HG03103 (cell line): ENCODE results near the gene FYB1.

Source experiments
- ATAC-seq: cut with Tn5 transposase; IDR thresholded peaks from one replicate; pipeline ENCODE4 v1.9.1; 2021; ENCODE audit warnings: low read depth; ENCODE audit not compliant: unreplicated experiment

FYB1 gene

DNA sequence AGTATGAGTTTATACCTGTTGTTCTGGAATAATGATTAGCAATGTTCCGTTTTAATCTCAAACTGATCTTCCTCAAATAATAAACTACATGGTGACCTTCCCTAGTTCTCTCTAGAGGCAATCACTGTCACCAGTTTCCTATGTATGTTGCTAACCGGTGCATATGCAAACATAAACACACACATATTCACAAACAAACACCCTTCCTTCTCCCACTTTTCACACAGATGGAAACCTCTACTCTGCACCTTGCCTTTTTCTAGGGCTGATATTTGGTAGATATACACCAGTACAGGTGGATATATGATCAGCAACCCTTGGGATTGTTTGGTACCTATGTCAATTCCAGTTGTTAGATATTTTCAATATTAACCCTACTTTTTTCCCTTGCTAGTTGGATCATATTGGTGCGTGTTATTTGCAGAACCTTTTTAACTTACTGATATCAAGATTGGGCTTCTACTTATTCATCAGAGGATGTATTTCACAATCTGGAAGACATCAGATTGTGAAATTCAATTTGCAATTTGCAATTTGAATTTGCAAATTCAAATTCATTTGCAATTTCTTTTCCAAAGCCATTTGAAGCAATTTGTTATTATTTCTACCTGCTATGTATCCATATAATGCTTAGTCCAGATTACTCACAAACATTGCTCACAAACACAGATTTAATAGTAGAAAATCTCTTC is 12.6 kb downstream of the FYB1 start:
- no peak for ATAC-seq

DNA sequence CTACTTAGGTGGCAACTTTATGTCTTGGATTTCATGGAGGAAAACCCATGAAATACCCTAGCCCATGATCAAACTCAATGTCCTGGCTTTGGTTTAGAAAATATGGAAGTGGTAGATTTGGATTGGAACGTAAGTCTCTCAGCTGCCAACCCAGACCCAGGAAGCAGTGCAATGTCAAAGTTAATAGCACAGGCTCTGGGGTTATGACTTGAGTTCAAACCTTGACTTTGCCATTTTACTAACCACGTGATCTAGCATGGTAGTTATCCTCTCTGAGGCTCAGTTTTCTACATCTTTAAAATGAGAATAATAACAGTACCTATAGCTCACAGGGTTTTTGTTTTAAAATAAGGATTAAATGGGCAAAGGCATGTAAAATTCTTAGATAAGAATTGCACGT is 13.8 kb downstream of the FYB1 start:
- ATAC-seq: no peak

- no peak for ATAC-seq
Observed at GRCh38 chr5:39203951-39204350, 15.4 kb downstream of the FYB1 start.

- no peak for ATAC-seq
Observed at GRCh38 chr5:39203275-39203922, 16.0 kb downstream of the FYB1 start.

- no peak for ATAC-seq
Observed at GRCh38 chr5:39202597-39203274, 16.6 kb downstream of the FYB1 start.

DNA sequence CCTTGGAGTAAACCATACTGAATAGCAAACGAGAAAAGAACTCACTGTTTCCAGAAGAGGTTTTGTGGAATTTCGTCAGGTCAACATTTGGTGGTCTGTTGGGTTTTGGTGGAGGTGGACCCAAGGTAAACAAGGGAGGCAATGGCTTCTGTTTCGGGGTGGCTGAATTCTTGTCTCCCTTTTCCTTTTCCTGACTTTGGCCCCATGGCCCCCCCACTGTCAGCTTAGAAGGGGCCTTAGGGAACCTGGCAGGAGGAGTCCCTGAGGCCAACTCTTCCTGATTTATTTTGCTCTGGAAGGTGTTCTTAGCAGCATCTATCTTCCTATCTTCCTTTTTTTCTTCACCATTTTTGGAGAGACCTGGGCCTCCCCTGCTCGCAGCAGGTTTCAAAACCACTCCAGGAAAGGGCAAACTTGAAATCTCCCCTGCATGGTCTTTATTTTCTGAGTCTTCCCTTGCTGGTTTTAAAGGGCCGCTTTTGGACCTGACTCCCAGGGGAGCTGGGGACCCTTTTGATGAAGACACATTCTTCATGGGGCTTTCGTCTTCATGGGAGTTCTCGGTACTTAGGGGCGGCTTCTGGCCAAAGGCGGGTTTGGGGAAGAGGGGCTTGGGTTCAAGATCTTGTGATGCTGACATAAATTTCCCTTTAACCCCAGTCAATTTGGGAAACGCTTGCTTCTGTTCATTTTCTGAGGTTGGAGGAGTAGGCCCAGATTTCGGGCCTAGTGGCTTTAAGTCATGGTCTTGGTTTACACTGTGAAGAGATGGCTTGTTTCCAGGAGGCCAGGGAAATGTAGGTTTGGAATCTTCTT is 17.4 kb downstream of the FYB1 start:
- no peak for ATAC-seq

GRCh38 chr5:39201160-39201780 is 18.1 kb downstream of the FYB1 start:
- ATAC-seq: no peak

- ATAC-seq: no peak
Observed at GRCh38 chr5:39200081-39200480, 19.3 kb downstream of the FYB1 start.

DNA sequence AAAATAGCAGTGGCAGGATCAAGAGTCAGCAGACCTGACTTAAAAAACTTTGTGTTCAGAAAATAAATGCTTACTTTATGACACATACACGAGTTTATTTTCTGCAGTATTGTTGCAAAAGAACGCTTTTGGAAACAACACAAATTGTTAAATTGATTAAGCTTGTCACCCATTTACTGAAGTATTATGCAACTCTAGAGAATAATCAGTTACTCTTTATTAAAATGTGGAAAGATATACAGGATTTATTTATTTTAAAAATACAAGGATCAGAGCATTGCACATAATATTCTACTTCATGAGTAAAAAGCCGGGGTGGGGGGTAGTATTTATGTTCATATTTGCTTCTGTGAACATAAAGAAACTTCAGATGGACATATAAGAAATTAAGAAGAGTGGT is 20.0 kb downstream of the FYB1 start:
- ATAC-seq: no peak

- ATAC-seq: no peak
Observed at GRCh38 chr5:39198127-39198526, 21.2 kb downstream of the FYB1 start.

GRCh38 chr5:39197556-39197955 is 21.8 kb downstream of the FYB1 start:
- ATAC-seq: no peak

- no peak for ATAC-seq
Observed at GRCh38 chr5:39195198-39195826, 24.1 kb downstream of the FYB1 start.

DNA sequence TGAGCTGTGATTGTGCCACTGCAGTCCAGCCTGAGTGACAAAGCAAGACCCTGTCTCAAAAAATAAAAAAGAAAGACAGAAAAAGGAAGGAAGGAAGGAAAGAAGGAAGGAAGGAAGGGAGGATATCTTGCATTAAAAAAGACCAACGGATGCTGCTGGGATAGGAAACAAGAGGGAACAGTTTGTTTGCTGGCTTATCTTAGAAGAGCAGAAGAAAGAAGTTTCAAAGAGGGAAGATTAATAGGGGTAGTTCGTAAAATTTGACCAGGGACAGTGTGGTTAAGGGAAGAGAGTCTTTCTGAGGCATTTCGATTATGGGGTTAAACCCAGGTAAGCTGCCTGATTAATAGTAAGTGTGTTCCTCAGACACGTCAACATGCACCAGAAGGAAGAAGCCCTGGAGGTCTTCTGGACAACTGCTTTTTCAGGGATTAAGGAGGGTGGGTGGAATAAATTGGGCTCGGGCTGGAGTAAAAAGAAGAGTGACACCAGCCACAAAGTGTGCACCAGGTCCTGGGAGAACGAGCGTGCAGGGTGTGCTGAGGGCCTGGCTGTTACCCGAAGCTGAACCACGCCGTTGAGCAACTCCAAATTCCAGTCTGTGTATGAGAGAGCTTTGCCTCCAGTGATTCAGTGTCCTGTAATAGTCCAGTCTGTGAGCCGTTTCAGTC is 24.8 kb downstream of the FYB1 start:
- no peak for ATAC-seq

- no peak for ATAC-seq
Observed at GRCh38 chr5:39193553-39194465, 25.6 kb downstream of the FYB1 start.

GRCh38 chr5:39192450-39193160 is 26.8 kb downstream of the FYB1 start:
- no peak for ATAC-seq

DNA sequence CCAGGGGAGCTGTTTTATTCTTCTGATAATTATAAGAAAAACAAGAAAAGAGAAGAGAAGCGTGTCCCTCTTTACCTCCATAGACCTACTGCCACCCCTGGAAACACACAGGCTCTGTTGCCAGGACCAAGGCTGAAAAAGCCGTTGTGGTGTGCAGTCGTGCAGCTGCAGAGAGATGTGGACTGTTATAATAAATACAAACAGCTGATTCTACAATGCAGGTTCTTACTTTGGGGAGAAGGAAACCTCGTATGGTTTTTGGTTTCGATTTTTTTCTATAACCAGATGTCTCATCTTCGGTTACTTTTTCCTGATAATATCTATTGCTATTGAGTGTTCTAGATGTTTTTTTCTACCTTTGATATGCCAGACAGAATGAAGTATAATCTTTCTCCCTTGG is 28.1 kb downstream of the FYB1 start:
- ATAC-seq: no peak

DNA sequence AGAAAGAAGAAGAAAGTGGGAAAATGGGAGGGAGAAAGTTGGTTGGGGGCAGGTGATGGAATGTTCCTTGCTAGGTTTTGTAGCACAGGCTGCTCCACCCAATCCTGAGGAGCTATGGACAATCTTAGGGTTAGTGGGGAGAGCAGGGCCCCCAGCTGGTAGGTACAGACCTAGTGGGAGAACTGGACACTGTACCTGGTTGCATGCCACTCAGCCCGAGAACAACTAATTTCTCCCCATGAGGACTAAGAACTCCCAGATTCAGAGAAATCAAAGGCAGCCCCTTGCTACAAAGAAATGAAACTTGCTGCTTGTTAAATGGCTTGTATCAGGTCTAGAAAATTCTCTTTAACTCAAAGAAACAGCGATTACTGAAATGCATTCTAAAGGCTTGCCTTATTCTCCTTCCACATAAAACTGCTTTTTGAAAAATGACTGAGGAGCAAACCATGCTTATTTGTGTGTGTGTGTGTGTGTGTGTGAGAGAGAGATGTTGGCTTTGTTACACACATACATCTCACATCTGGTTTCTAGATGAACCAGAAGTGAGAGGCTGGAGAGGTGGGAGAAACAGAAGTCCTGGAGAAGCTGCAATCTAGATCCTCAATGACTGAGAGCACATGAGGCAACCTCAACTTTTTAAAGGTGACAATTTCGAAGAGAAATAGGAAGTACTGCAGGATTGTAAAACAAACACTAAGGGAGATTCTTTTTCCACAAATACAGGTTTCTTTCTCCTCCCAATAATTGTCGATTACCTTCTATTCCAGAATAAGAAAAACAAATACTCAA is 28.9 kb downstream of the FYB1 start:
- ATAC-seq: no peak
